Stimulated activated naive CD8-positive, alpha-beta T cell treated with anti-CD3 and anti-CD28 coated beads, Interleukin-15, Interleukin-2, amounts not matched to agents 100 U/mL and 50 U/mL, for 24 hours (primary cell): ENCODE results near the gene EXD1.
"Not testable (repeated sequence)": the region's sequence is repeated elsewhere in the genome, so short reads cannot be mapped to it uniquely, and the experiment has no call there.

Experiments used
- ATAC-seq: fragments of 150-1000 bp; cut with Tn5 transposase; one replicate; pipeline ENCODE4 v1.10.0; 2021
- DNase-seq: peaks from one replicate; pipeline ENCODE4 v3.0.0; 2021

EXD1 gene

GRCh38 chr15:41230650-41231421 is at the start of gene EXD1, which contains the start of gene CHP1:
EXD1 (minus strand) TSS chr15:41230757; CDS start chr15:41226575, 4,182 bp downstream.
CHP1 (plus strand) TSS chr15:41231268; CDS start chr15:41231383, 115 bp downstream.
- ATAC-seq (peak; percentile 100), DNase-seq (peak; percentile 97)

GRCh38 chr15:41279535-41280283 is 49.2 kb upstream of the EXD1 start:
- no peak for DNase-seq
- ATAC-seq = no peak

DNA sequence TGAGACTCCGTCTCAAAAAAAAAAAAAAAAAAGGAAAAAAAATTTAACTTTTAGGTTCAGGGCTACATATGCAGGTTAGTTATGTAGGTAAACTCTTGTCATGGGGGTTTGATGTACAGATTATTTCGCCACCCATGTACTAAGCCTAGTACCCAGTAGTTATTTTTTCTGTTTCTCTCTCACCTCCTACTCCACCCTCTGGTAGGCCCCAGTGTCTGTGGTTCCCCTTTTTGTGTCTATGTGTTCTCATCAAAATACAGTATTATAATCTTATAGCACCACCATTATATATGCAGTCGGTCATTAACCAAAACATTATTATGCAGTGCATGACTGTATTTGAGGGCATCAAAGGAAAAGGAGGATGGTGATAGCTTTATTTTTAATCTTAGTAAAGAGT is 47.8 kb upstream of the EXD1 start:
- ATAC-seq = no peak

GRCh38 chr15:41276831-41277230 is 46.3 kb upstream of the EXD1 start:
- DNase-seq (no peak), ATAC-seq (no peak)

More for the DNA sequence above, 47.8 kb upstream of the EXD1 start:
- DNase-seq = no peak

DNA sequence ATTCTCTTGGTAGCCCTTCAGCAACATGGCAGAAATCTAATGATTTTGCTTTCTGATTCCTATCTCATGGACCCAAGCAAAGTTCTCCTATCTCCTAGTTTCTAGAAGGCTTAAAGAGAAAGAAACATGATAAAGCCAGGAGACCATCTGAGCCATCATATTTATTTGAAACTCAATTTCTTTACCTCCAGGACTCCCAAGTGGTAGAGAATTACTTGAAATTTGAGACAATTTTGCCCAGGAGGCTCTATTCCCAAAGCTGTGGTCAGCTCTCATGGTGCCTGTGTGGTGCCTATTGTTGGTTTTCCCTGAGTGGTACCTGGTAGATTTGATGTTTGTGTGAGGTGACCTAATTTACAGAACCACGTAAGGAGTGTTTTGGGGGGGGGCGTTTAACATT is 39.3 kb upstream of the EXD1 start:
- DNase-seq = no peak
- ATAC-seq = no peak

- DNase-seq (no peak), ATAC-seq (no peak)
Observed at GRCh38 chr15:41263891-41264351, 33.4 kb upstream of the EXD1 start.

DNA sequence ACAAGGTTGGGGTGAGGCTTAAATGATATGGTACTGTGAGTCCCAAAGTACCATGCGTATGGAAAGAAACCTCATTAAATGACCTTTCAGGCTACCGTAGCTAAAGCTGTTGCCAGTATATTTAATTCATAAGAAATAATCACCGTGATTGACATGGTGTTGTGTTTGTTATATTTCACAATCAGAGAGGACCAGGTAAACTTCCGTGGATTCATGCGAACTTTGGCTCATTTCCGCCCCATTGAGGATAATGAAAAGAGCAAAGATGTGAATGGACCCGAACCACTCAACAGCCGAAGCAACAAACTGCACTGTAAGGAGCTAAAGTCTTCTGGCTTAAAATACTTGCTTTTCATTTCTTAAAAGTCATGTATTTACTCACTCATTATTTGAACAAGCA is 32.0 kb upstream of the EXD1 start:
- ATAC-seq = no peak
- no peak for DNase-seq

DNA sequence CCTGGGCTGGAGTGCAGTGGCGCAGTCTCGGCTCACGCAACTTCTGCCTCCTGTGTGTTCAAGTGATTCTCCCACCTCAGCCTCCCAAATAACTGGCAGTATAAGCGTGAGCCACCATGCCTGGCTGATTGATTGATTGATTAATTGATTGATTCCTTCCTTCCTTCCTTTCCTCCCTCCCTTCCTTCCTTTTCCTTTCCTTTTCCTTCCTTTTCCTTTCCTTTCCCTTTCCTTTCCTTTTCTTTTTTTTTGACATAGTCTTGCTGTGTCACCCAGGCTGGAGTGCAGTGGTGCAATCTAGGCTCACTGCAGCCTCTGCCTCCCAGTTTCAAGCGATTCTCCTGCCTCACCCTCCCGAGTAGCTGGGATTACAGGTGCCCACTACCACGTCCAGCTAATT is 30.4 kb upstream of the EXD1 start:
- not testable (repeated sequence) for ATAC-seq

GRCh38 chr15:41259546-41260189 is 29.1 kb upstream of the EXD1 start:
- no peak for ATAC-seq
- no peak for DNase-seq

More for the DNA sequence above, 30.4 kb upstream of the EXD1 start:
- not testable (repeated sequence) for DNase-seq

GRCh38 chr15:41258750-41259471 is 28.4 kb upstream of the EXD1 start:
- DNase-seq (no peak), ATAC-seq (no peak)

DNA sequence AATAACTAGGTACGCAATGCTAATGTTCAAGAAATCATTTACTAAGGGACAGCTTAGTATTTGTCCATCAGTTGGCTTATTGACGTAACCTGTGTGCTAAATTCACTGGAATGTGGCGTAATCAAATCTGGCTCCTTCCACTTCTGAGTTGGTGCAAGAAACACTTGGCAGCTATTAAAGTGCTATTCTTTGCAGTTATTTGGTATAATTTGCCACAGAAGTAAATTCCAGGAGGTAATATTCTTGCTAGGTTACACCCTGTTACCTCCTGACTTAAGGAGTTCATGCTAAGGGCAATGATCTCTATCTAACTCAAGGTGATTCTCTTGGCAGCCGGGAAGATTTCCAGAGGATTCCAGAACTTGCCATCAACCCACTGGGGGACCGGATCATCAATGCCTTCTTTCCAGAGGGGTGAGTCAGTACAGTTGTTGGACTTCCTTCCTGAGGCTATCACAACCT is 26.1 kb upstream of the EXD1 start:
- ATAC-seq = no peak
- DNase-seq = no peak

DNA sequence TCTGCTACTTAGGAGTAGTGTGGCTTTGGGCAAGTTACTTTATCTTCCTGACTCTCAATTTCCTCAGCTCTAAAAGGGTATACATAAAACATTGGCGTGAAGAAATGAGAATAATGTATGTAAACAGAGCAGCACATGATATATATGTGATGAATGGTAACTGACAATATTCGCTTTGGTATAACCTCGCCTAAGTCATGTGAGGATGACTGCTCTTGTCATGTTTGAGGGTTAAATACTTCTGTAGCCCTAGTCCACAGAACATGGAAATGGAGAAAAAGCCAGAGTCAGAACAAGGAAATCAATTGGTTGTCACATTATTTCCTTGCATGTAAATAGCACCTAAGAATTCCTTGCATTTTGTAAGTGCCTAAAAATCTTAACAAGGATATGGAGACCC is 25.5 kb upstream of the EXD1 start:
- no peak for DNase-seq
- no peak for ATAC-seq

DNA sequence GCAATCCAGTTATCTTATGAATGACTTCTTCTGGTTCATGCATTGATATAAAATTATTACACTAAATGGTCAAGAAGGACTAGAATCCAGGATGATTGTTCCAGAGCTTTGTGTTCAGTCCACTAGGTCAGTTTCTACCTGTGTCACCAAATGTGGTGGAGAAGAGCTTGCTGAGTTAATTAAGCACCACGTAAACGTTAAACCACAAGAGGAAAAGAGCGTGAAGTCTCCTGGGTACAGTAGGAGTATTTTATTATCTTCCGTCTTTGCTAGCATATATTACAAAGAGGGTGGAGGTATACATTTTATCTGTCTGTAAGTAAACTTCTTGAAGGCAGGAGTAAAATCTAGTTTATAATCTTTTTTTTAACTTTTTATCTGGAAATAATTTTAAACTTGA is 24.0 kb upstream of the EXD1 start:
- no peak for ATAC-seq
- no peak for DNase-seq

DNA sequence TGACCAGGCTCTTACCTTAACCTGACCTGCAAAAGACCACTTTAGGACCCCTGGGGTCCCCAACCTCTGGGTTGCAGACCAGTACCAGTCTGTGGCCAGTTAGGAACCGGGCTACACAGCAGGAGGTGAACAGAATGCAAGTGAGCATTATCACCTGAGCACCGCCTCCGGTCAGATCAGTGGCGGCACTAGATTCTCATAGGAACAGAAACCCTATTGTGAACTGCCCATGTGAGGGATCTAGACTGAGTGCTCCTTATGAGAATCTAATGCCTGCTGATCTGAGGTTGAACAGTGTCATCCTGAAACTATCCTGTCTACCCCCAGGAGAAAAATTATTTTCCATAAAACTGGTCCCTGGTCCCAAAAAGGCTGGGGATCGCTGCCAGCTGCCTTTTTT is 20.9 kb upstream of the EXD1 start:
- DNase-seq = no peak
- no peak for ATAC-seq

DNA sequence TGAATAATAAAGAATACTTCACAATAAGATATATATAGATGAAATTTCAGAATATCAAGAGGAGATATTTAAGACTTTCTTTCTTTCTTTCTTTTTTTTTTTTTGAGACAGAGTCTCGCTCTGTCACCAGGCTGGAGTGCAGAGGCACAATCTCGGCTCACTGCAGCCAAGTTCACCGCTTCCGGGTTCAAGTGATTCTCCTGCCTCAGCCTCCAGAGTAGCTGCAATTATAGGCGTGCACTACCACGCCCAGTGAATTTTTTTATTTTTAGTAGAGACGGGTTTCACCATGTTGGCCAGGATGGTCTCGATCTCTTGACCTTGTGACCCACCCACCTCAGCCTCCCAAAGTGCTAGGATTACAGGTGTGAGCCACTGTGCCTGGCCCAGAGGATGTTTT is 20.2 kb upstream of the EXD1 start:
- ATAC-seq = not testable (repeated sequence)

DNA sequence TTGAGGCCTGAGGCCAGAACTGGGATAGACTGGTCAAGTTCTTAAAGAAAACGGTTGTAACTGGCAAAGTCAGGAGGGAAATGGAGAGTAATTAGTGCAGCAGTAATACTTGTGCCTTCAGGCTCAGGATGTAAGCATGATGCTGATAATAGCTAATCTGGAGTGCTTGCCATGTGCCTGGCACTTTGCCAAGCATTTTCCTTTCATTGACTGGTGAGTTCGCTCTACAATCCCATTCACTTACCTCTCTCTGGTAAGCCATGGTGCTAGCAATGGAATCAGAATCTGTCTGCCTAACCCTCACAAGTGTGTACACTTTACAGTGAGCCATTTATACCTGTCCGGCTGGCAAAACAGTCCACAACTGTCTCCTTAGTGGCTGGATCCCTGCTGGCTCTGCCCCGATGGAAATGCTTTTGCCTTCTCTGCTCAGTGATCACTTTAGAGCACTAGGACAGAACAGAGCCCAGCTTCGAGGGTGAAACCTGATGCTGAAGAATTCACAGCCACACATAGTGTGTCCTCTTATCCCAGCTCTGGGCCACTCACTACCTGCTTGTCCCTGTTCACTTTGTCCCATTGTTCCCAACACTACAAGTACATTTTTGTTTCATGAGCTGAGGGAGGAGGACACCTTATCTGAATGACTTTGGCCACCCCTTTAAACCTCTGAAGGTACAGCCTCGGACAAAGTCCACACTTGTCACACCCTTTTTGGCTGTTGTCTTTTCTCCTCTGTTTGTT is 10.8 kb upstream of the EXD1 start:
- DNase-seq (no peak), ATAC-seq (no peak)

More for the DNA sequence above, 20.2 kb upstream of the EXD1 start:
- DNase-seq = not testable (repeated sequence)

GRCh38 chr15:41238100-41238499 is 7.5 kb upstream of the EXD1 start:
- ATAC-seq = no peak
- no peak for DNase-seq

- ATAC-seq (no peak), DNase-seq (no peak)
Observed at GRCh38 chr15:41235929-41236328, 5.4 kb upstream of the EXD1 start.

GRCh38 chr15:41235228-41235627 is 4.7 kb upstream of the EXD1 start:
- DNase-seq = not testable (repeated sequence)

DNA sequence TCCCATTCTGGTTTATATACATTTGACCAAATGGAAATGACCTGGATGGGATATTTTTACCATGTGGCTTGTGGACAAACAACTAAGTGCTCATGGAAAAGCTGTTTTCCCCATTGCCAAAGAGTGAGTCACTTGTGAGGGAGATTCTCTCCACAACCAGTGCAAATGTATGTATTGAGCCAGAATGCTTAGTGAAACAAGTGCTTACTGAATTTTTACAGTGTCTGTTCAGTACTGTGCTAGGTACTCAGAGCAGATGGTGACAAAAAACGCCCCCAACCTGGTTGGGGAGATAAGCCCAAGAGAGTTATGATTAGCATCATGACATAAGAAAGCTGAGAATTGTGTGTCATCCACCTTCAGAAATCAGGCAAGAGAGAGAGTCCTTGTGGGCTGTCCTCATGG is 2.8 kb upstream of the EXD1 start:
- no peak for ATAC-seq
- DNase-seq = no peak

More at GRCh38 chr15:41235228-41235627, 4.7 kb upstream of the EXD1 start:
- not testable (repeated sequence) for ATAC-seq
